ENCODE results near the gene DUSP7. TPM values are rescaled to one million over a fixed set of nuclear protein-coding genes. Genes with fewer than 3 reads are reported as not detected.

DUSP7 gene
- total and polyA plus RNA-seq, 2 donors from 2014 or later, result 10.1 to 19.8 TPM

GRCh38 chr3:52085681-52086282 lies 29.4 kb upstream of the DUSP7 start:
- H3K27me3 ChIP-seq (ENCODE audit: control insufficient read depth, insufficient read depth, low read length), result no peaks in the 10 kb centered on the region
- peaks cover 0 to 22% (median 13%) of the 10 kb centered on the region in 3 donors for H3K4me1 ChIP-seq (ENCODE audit: control insufficient read depth in 2 of 3, insufficient read depth in 2 of 3, low read depth in 1 of 3, low read length in 3 of 3)
- no peak overlapping the region for H3K4me3 ChIP-seq (ENCODE audit: low read length in 3 of 3)
- DNase-seq, result peak in 1 of 5 donors; percentile 32
- no peak overlapping the region for H3K27ac ChIP-seq (ENCODE audit: low read depth in 2 of 2, low read length in 2 of 2)
- H3K9ac ChIP-seq (ENCODE audit: low read length in 3 of 3), result no peak overlapping the region
- intact Hi-C loops (cut with DNase I), result no loop called here
- no peak for TF ChIP-seq CTCF (IDR thresholded peaks at IDR 0.05; ENCODE audit: borderline replicate concordance, extremely low read depth, insufficient read depth)
- no peaks in the 10 kb centered on the region for H3K36me3 ChIP-seq (ENCODE audit: control insufficient read depth in 2 of 3, insufficient read depth in 3 of 3, low read length in 3 of 3)
- no peak for FAIRE-seq
- H3K9me3 ChIP-seq (ENCODE audit: control insufficient read depth in 2 of 3, insufficient read depth in 1 of 3, low read length in 3 of 3), result no peaks in the 10 kb centered on the region

GRCh38 chr3:52084954-52085680 lies 28.7 kb upstream of the DUSP7 start:
- Histone ChIP-seq H3K36me3 (ENCODE audit: control insufficient read depth in 2 of 3, insufficient read depth in 3 of 3, low read length in 3 of 3) (no peaks in the 10 kb centered on the region), H3K4me3 (ENCODE audit: low read length in 3 of 3) (no peak overlapping the region), H3K4me1 (ENCODE audit: control insufficient read depth in 2 of 3, insufficient read depth in 2 of 3, low read depth in 1 of 3, low read length in 3 of 3) (peaks cover 0 to 19% (median 13%) of the 10 kb centered on the region in 3 donors), H3K9ac (ENCODE audit: low read length in 3 of 3) (no peak overlapping the region), H3K27ac (ENCODE audit: low read depth in 2 of 2, low read length in 2 of 2) (no peak overlapping the region), H3K27me3 (ENCODE audit: control insufficient read depth, insufficient read depth, low read length) (no peaks in the 10 kb centered on the region), H3K9me3 (ENCODE audit: control insufficient read depth in 2 of 3, insufficient read depth in 1 of 3, low read length in 3 of 3) (no peaks in the 10 kb centered on the region)
- FAIRE-seq (no peak), DNase-seq (peak in 1 of 5 donors; percentile 68)
- intact Hi-C loops (cut with DNase I), result no loop called here
- no peak for TF ChIP-seq CTCF (IDR thresholded peaks at IDR 0.05; ENCODE audit: borderline replicate concordance, extremely low read depth, insufficient read depth)

GRCh38 chr3:52084216-52084945 lies 28.0 kb upstream of the DUSP7 start:
- FAIRE-seq, result no peak

More at GRCh38 chr3:52084216-52084945, 28.0 kb upstream of the DUSP7 start:
- intact Hi-C loops (cut with DNase I), result no loop called here
- Histone ChIP-seq H3K36me3 (ENCODE audit: control insufficient read depth in 2 of 3, insufficient read depth in 3 of 3, low read length in 3 of 3) (no peaks in the 10 kb centered on the region), H3K4me3 (ENCODE audit: low read length in 3 of 3) (no peak overlapping the region), H3K4me1 (ENCODE audit: control insufficient read depth in 2 of 3, insufficient read depth in 2 of 3, low read depth in 1 of 3, low read length in 3 of 3) (peaks cover 0 to 13% (median 13%) of the 10 kb centered on the region in 3 donors), H3K27me3 (ENCODE audit: control insufficient read depth, insufficient read depth, low read length) (no peaks in the 10 kb centered on the region), H3K9me3 (ENCODE audit: control insufficient read depth in 2 of 3, insufficient read depth in 1 of 3, low read length in 3 of 3) (no peaks in the 10 kb centered on the region), H3K9ac (ENCODE audit: low read length in 3 of 3) (no peak overlapping the region), H3K27ac (ENCODE audit: low read depth in 2 of 2, low read length in 2 of 2) (no peak overlapping the region)
- TF ChIP-seq CTCF (IDR thresholded peaks at IDR 0.05; ENCODE audit: borderline replicate concordance, extremely low read depth, insufficient read depth), result no peak
- peak in 1 of 5 donors; percentile 43 for DNase-seq
